Inflammatory macrophage treated with lipopolysaccharide for 4 hours (primary cell): Measurements from ENCODE around the gene HDAC7.

Source experiments
- DNase-seq: peaks from one replicate; pipeline ENCODE4 v3.0.0-alpha.2; 2020

The HDAC7 gene

DNA sequence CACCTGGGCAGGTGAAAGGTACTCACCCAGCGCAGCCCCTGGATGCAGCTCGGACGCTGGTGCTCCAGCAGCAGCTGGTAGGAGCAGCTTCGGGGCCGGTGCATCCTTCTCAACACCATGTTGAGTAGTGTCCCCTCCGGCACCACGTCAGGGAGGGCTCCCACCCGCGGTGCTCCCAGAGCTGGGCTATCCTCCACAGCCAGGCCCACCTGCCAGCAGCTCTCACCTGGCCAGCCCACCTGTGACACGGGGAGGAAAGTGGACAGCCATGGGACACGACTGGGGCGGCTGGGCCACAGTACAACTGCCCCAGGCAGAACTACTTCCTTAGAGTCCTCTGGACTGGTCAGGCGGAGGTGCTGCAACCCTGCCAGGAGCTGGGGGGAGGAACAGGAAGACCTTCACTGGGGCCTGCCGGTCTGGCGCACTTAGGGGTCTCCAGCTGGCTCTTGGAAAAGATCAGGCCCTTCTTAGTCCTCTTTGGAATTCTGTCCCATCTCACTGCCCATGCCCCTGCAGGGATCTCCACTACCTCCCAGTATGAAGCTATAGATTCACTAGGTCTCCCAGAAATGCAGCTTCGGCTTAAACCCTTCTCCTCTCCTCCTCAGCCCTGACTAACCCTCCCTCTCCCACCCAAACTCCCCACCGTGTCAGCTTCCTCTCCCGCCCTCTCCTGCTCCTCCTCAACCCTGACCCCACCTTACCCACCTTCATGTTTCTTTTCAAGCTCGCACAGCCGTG is 61.7 kb downstream of the HDAC7 start:
- peak; percentile 58 for DNase-seq

DNA sequence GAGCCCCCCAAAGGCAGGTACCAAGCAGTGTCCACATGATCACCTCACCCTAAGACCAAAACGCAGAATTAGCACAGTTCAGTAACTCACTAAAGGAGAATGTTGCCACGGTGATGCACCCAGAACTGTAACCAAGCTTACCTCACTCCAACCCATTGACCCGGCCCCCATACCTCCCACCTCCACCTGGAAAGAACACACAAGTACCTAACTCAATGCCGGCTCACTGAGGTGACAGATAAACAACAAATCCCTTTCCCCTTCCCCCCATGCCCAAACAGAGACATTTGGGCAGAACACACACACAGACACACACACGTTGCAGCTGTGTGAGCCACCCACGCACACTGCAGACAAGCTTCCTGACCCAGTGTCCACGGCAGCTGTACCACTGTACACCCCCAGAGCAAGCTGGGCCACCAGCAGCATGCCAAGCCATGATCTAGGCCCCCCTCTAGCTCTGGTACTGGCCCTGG is 62.3 kb downstream of the HDAC7 start:
- DNase-seq, result no peak

DNA sequence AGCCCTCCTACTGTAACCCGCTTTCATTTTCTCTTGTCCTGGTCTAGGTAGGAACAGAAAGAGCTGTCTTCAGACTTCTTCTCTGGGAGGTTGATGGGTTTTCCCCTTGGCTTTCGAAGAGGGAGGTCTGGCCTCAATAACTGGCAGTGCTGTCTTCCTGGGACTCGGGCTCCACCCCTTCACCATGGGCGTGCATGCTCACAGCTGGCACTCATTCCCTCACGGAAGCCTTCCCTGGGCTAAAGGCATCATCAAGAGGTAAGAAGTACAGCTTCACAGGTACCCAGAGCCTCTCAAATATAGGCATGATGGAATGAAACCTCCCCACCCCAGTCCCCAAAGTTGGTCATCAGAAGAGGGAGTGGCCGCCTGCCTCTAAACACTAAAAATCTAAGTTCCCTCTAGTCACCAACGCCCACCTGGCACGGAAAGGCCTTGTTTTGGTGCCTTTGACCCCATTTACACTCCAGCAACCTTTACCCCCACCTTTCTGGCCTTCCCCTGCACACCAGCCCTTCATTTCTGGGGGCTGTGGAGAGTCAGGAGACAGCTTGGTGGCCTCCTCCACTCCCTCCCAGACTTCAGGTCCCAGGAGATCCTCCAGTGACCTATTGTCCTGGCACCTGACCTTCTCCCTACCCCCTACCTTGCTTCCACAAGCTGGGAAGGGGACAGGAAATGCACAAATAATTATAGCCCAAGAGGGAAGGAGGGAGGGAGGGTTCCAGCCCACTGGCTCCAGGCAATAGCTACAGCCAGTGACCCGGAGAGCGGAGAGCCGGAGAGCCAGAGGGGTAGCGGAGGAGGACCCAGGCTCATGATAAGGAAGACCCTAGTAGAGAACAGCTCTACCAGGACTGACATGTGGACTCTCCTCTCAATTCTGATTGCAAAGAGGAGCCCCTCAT is 63.8 kb downstream of the HDAC7 start:
- DNase-seq, result peak; percentile 79

DNA sequence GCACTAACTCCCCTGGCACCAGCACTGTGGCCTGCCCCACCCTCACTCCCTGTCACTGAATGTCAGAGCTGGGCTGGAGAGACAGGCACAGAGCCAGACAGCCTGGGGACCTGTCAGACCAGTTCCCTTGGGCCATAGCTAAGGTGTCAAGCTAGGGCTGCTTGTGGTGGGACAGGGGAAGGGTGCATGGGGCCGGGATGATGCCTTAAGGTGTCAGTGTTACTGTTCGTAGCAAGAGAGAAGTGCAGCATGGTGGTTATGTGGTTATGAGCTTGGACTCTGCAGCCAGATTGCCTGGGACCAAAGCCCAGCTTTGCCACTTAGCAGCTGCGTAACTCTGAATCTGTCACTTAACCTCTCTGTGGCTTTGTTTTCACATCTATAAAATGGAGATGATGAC is 64.8 kb downstream of the HDAC7 start:
- no peak for DNase-seq

DNA sequence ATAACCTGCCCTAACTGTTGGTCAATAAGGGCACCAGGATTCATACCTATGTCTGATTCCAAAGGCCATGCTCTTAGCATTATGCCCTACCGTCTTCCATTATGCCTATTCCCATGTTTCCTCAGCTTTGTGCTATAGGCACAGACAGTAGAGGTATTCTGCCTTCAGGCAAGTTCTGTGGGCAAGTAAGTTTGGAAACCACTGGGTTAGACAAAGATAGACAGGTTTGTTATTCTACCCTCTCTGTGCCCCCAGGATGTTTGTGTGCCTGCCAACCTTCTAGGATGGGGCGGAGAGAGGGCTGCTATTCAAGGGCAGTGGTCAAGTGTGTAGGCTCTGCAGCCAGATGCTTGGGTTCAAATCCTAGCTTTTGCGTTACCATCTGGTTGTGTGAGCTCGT is 65.6 kb downstream of the HDAC7 start:
- DNase-seq, result no peak

DNA sequence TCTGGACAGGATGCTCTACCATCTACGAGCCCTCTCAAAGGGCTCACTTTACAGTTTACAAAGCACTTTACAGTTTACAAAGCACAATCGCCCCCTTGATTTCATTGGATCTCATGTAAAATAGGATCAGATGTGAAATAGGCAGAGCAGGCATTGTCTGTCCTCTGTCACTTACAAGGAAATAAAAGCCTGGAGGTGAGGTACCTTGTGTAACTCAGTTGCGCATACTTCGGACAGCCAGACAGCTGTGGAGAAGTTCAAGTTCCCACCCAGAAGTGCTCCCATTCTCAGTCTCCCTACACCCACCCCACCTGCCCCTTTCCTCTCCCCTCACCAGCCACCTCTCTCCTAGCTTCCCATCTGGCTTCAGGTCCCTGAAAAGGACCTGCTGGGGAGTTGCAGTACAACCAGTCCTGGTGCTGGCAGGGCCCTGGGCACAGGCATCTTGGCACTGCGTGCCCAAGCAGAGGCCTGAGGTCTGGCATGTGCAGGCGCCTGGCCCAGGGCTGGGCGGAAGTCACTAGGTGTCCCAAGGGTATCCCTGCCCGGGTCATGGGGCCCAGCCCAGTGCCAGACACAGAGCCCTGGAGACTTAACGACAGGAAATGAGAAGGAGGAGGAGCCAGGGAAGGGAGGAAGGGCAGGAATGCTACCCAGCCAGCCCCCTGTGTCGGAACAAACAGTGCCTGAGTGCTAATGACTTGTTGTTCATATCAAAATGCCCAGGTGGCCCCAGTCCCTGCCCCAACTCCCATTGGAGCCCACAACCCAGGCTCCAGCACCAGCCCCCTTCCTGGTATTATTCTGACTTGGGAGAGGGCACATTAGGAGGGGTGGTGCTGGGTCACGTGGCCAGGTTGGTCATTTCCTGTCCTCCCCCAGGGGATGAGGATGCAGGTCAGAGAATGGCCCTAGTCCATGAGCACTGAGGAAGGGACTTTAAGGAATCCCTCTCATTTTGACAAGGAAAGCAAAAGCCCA is 66.4 kb downstream of the HDAC7 start:
- DNase-seq, result no peak

DNA sequence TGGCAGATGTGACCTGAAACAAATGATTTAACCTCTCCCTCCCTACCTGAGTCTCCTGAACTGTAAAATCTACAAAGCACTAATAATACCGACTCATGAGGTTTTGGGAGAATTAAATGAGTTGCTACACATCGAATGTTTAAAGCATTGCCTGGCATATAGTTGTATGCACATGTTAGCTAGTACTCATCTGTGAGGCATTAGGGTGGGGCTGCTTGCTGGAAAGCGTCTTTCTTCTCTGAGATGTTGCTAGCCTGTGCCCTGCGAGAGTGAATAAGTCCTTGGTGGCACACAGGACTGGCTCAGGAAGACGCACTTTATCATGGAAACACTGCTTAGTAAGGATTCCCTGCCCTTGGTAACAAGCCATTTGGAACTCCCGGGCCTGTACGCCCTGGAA is 67.2 kb downstream of the HDAC7 start:
- DNase-seq, result no peak

DNA sequence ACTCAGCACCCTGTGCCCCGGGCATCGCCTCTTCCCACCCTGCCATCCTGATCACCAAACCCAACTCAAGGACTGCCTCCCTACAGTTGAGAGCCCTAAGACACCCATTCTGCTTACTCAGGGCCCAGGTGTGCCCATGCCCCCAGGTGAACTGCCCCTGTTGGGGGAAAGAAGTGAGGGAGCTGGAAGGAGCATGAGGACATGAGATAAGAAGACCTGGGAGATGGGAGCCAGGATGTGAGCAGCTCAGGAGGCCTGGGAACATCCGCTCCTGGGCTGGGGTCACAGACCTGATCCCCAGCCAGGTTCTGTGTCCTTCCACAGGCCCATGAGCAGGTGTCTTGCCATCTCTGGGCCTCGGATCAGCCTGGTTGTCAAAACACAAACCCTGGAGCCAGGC is 67.6 kb downstream of the HDAC7 start:
- no peak for DNase-seq

DNA sequence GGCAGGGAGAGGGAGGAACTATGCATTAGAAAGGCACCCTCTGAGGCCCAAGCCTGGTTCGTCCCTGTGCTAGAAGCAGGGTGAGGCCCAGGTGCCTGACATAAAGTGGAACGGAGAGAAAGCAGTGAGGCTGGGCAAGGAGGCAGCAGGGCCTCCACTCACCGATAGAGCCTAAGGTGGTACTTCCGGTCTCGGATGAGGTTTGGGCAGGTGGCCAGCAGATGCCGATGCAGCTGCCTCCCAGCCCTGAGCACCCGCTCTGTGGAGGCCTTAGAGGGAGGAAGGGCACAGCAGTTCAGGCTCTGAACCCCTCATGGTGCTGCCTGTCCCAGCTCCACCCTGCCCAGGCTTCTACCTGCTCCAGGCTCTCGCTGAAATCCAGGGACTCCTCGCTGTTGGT is 68.1 kb downstream of the HDAC7 start:
- no peak for DNase-seq

DNA sequence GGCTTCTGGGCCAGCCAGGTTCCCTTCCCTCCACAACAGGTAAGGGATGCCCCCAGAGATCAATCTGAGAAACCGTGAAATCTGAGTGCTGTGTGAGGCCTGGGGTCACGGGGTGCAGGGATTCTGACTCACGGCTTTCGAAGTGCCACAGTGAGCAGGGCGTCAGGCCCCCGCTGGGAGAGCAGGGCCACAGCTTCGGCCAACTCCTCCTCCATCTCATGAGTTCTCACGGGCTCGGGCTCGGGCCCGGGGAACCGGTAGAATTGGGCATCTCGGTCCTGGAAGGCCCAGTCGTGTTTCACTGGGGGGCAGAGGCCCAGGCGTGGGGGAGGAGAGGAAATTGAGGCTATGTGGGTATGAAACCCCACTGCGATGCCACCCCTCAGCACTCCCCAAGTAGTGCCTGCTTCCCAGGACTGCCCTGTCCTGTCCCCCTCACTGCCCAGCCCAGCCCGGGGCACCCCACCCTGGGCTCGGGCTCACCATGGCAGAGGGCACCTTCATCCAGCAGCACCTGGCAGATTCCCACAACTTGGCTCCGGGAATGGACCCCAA is 68.7 kb downstream of the HDAC7 start:
- DNase-seq, result no peak

DNA sequence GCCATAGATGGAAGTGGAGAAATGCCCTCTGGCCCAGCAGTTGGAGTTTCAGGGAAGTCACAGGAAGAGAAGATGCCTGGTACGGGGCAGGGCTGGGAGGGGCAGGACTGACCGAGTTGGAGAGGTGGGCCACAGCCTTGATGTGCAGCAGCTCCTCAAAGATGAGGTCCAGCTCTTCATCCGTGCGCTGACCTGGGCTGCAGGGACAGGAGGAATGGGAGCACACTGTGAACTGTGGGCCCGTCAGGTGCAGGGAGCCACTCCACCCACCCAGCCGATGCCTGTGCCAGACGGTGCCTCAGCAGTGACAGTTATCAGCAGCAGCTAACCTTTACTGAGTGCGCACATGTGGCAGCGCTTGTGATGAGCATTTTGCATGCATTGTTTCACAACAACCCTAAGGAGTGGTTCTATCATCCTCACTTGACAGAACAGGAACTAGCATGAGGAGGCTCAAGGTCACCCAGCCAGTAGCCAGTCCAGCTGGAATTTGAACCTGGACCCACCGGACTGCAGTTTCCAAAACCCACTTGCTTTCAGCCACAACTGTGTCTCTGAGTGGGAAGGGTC is 69.4 kb downstream of the HDAC7 start:
- DNase-seq, result peak; percentile 88

DNA sequence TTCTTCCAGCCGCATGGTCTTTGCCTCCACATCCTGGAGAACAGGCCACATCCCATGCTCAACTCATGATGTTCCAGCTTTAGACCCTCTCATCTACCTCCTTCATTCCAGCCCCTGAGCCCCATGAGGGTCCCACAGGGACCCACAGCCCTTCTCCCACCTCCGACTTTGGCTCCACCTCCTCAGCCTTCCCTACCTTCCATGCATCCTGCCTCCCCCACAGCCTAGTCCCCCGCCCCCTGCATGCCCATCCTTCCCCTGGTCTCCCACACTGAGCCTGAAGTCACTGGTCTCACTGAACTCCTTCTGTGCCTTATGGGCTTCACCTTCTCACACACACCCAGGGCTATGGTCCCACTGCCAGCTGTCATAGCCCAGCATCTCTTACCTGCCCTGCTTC is 70.8 kb downstream of the HDAC7 start:
- no peak for DNase-seq

DNA sequence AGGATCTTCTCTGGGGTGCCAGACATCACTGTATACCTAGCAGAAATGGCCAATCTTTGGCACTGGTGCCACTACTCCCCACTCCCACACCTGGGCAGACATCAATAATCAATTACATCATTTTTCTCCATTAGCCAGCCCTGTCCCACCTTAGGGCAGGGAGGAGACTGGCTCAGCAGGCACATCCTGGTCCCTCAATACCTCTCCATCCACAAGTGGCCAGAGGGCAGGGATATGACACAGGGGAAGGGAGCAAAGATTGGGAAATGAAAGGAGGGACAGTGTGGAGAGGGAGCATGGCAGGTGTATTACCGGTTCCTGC is 71.2 kb downstream of the HDAC7 start:
- no peak for DNase-seq

DNA sequence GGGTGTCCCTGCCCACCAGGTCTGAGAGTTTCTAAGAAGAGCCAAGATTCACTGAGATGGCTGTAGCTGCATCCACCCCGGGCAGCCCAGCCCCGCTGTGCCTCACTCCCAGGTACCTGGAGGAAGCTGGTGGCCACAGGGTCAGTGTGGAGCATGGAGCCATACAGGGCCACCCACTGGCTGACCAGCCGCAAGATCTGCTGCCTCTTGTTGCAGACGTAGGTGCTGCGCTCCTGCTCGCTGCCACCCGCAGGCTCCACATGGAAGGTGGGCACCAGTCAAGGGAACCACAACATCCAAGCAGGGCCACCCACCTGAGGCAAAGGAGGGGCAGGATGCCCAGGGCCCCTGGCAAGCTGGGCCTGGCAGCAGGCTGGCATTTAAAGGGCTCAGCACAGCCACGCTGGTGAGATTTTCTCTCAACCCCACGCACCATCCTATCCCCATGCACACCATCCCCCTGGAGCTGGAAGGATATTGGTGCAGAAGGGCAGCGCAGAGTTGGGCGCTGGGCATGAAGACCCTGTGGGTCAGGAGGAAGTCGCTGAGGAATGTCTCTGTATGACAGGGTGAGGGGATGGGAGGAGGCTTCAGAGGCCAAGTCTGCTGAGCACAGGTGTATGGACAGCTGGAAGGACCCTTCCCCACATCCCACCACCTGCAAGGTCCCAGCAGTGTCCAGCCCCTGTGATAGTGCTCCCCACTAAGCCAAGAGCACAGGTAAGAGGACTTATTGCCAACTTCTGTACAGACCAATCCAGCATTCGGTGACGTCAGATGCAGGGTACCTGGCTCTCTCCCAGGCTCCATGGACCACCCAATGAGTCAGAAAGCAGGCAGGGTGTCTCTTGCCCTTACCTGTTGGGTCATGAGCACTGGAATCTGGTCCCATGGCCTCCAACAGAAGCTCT is 71.9 kb downstream of the HDAC7 start:
- DNase-seq, result no peak

DNA sequence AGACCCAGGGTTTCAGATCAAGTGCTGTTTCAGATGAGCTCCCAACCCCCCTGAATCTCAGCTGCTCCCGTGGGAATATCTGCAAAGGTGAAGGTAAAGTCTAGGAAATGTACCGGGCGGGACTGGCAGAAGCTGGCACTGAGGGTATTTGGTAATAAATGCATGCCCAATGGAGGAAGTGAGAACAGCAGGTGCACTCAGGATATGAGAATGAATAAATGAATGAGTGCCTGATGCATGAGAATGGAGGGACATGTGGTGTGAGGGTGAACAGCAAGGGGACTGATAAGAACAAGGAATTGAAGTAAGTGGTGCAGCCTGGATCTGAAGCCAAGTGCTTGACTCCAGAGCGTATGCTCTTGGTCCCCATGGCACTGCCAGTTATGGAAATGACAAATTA is 72.6 kb downstream of the HDAC7 start:
- DNase-seq, result no peak

DNA sequence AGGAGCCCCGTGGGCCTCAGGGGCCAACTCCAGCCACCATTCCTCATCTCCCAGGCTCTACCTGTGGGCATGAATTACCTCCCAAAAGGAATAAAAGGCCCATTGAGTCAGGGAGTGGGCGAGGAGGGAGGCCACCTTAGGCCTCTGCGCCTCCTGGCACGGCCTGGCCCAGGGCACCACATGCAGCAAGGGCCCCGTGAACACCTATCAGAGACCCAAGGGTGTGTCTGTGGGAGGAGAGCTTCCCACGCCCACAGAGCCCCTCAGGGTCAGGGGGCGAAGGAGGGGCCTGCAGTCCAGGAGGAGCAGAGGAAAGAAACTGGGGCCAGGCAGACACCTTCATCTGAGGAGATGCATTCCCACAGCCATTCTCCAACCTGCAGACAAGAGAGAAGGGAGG is 73.2 kb downstream of the HDAC7 start:
- no peak for DNase-seq

DNA sequence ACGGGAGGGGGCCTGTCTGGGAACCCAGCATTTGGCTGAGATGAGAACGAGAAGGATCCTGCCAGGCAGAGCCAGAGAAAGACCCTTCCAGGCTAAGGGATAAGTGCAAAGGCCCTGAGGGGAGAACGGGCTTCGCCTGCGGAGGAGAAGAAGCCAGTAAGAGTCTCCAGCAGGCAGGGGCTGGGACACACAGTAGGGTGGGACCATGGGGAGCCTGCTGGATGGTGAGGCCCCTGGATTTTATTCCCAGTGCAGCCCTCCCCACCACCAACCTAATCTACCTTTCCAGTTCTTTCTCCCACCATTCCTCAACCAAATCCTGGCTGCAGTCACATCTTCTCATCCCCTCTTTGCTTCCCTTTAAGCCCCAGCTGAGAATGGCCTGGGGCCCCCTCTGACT is 73.6 kb downstream of the HDAC7 start:
- no peak for DNase-seq

DNA sequence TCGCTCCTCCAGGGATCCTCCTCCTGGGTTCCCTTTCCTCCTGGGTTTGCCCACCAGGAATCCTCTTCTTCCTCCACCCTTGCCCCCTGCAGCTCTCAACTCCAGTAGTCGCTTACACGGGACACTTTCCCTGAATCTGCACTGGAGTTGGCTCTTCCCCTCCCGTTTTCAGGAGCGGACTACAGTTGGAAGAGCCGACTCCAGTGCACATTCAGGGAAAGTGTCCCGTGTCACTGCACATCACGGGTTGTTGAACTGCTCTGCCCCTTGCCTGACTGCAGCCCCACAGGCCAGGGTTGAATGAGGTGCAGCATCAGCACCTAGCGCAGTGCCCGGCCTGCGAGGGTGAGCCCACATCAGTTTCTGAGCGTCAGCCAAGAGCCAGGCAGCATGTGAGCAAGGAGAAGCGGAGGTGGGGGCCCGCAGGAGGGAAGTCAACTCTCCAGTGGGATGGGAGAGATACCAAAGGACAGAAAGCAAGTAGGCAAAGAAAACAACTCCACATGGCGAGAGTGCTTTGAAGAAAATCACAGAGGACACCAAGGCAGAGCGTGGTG is 74.1 kb downstream of the HDAC7 start:
- DNase-seq, result no peak

DNA sequence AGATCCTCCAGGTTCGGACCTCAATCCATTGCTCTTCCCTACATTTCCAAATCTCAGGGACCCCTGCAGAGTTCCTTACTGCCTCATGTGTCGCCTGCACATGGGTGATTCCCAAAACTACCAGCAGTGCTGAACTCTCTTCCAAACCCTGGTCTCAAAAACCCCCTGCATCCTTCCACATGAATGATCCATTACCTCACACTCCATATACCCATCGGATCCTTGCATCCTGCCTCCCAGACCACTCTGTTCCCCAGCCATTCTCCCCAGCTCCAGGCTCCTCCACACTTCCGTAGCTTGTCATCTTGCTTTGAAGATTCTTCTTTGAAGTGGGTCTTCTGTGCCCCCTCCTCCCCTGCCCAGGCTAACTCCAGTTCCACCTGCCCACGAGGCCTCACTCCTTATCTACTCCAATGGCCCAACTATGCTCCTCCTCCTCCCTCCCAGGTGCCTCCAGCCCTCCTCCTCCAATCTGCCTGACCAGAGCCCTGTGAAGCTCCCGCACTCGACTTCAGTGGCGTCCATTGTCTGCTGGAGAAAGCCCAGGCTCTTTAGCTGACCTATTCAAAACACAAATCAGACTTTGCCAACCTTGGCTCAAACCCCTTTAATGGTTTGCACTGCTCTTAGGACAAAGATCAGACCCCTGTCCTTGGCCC is 74.8 kb downstream of the HDAC7 start:
- no peak for DNase-seq

DNA sequence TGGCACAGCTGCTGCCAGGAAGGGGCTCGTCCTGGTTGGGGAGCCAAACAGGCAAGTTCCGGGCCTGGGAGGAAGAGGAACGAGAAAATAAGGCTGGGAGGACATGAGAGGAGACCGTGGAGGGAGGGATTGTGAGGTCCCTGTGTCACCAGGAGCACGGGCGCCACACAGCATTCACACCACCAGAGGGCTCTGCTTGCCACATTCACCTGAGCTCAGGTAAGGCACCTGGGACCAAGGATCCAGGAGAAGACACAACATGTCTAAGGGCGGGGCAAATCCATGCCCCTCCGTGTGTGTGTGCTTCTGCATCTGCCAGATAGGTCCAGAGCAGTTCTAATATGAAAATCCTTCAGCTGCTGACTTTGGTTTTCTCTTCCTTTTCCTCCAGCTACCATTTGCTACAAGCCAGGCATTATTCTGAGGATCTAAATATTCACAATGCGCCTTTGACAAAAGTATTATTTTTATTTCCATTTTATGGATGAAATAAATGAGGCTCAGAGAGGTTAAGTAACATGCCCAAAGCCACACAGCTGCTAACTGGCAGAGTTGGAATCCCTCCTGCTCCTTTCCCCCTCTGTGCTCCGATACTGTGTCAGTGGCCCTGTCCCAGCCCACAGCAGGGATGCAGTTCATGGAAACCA is 75.6 kb downstream of the HDAC7 start:
- no peak for DNase-seq
